GM12865 (cell line): ENCODE data around the gene GC.

ENCODE experiments used
- DNase-seq: peaks from one replicate; pipeline ENCODE4 v3.0.0; 2010; ENCODE audit warnings: low read depth
- H3K4me3 ChIP-seq: 2 replicates; pipeline ENCODE4 v1.5.1; 2011; ENCODE audit warnings: mild to moderate bottlenecking, low read depth, low read length, control low read depth
- TF ChIP-seq, protein P1 (sequence below): IDR thresholded peaks from 2 replicates; pipeline ENCODE4 v1.5.1; 2011; ENCODE audit warnings: low read length, control low read depth, low read depth, inconsistent platforms; ENCODE audit not compliant: insufficient read depth; ENCODE audit errors: missing control alignments

The GC gene, protein sequence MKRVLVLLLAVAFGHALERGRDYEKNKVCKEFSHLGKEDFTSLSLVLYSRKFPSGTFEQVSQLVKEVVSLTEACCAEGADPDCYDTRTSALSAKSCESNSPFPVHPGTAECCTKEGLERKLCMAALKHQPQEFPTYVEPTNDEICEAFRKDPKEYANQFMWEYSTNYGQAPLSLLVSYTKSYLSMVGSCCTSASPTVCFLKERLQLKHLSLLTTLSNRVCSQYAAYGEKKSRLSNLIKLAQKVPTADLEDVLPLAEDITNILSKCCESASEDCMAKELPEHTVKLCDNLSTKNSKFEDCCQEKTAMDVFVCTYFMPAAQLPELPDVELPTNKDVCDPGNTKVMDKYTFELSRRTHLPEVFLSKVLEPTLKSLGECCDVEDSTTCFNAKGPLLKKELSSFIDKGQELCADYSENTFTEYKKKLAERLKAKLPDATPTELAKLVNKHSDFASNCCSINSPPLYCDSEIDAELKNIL

DNA sequence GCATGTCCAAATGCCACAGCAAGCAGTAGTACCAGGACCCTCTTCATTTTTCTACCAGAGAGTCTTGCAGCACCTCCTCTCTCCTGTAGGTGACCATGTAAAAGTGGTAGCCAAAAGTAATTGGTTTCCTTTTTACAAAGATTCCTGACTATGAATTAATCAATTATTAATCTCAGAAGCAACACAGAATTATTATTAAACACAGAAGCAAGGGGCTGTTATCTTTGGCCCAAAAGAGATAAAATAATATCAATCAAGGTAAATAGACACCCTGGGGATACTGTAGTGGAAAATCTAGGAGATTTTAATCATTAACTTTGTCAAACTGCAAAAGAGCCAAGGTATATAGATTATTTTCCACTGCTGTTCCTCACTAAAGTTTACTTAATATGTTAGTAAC is at the start of gene GC:
Gene GC (minus strand): TSS at position 108 of the 400 bp plus-strand sequence. CDS start 61 bp downstream, at position 47.
- no peak for DNase-seq
- TF ChIP-seq, protein P1, sequence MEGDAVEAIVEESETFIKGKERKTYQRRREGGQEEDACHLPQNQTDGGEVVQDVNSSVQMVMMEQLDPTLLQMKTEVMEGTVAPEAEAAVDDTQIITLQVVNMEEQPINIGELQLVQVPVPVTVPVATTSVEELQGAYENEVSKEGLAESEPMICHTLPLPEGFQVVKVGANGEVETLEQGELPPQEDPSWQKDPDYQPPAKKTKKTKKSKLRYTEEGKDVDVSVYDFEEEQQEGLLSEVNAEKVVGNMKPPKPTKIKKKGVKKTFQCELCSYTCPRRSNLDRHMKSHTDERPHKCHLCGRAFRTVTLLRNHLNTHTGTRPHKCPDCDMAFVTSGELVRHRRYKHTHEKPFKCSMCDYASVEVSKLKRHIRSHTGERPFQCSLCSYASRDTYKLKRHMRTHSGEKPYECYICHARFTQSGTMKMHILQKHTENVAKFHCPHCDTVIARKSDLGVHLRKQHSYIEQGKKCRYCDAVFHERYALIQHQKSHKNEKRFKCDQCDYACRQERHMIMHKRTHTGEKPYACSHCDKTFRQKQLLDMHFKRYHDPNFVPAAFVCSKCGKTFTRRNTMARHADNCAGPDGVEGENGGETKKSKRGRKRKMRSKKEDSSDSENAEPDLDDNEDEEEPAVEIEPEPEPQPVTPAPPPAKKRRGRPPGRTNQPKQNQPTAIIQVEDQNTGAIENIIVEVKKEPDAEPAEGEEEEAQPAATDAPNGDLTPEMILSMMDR = no peak

DNA sequence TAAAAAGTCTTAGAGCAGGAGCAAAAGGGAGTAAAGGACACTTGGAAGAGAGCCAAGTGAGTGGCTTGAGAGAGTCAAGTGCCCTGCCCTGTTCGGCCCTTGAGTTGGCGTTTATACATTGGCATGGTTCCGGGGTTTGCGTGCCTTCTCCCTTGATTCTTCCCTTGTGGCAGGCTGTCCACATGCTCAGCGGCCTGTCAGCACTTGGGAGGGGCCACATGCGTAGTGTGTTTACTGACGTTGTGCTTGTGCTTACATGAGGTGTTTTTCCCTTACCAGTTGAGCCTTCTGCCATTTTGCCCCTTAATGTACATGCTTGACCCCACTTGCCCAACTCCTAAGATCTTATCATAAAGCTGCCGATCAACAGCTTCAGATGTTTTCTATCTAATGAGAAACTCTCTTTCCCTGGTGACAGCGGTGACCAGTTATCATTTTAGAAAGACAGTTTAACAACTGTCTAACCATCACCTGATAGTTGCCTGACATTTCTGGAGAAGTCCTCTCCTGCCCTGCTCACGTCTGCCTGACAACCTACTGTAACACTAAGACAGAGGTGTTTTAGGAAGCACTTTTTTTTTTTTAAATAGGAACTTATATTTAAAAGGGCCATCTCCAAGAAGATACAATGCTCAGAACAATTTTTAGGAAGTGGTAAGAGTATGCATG is 49.5 kb upstream of the GC start:
- no peak overlapping the region for H3K4me3 ChIP-seq
- TF ChIP-seq, protein P1 = no peak
- DNase-seq = no peak

More for the DNA sequence above, at the start of gene GC:
- H3K4me3 ChIP-seq = no peak within 1 kb of the TSS

DNA sequence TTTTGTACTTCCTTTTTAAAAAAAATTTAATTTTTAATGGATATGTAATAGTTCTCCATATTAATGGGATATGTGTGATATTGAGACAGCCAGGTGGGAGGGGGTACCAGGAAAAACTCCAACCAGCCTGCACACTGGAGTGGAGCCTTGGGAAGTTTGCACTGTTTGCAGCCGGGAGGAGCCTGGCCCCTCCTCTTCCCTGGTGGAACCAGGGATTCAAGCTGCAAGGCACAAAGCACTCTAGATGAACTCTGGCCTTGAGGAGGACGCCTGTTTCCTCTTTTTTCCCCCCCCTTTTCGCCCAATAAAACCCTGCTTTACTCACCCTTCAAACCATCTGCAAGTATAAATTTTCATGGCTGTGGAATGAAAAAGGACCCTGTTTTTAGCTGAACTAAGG is 48.2 kb upstream of the GC start:
- TF ChIP-seq, protein P1 = no peak
- DNase-seq = no peak
- H3K4me3 ChIP-seq = no peak overlapping the region

DNA sequence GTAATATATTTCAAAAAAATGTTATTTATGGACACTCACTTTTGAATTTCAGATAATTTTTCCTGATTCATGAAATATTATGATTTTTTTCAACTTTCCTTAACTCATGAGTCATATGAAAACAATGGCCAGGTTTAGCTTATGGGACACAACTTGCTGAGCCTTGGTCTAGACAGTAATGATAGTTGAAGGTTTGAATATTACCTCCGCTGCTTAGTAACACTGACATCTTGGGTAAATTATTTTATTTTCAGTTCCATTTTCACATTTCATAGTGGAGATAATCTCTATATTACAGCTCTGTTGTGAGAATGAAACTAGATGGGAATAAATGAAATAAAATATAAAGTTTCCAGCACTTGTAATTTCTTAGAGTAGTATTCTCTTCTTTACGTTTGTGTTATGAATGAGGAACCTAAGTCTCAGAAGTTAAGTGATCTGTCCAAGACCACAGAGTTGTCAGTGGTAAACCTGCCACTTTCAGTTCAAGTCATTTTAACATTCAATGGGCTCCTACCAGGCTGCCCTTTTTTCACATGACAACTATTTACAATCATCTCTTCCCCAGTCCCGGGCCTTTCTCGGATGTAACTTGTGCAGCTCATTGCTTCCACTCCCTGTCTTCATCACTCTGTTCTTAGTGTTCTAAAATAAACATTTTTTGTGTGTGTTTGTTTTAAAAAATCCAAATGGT is 46.8 kb upstream of the GC start:
- H3K4me3 ChIP-seq = no peak overlapping the region
- TF ChIP-seq, protein P1 = no peak
- DNase-seq = peak; percentile 7

DNA sequence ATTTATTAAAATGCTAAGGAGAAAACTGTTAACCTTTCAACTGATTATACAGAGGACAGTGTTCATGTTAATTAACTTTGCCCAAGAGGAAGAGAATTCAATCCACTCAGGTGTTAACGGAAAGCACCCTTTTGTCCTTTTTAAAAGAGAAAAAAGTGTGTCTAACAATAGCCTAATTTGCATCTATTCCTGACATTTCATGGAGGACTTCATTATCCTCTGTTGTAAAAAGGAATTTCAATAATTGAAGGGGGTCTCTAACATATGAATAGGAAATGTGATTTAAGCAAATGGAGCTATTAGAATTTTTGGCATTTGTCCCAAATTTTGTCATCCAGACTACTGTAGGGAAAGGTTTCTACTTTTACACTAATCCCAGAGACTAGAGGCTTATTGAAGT is 44.6 kb upstream of the GC start:
- TF ChIP-seq, protein P1 = no peak
- no peak for DNase-seq
- no peak overlapping the region for H3K4me3 ChIP-seq

DNA sequence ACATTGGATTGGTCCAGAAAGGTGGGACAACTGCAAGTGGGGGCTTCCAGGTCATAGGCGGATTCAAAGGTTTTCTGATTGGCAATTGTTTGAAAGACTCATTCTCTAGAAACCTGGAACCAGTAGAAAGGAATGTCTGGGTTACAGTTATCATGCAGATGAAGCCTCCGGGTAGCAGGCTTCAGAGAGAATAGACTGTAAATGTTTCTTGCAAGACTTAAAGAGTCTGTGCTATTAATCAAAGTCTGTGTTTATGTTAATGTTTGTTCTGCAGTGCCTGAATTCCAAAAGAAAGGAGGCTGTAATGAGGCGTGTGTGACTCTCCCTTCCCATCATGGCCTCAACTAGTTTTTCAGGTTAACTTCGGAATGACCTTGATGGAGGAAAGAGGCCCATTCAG is 43.9 kb upstream of the GC start:
- TF ChIP-seq, protein P1 = no peak
- H3K4me3 ChIP-seq = no peak overlapping the region
- no peak for DNase-seq
